Measurements from ENCODE around the gene ULK4. TPM values are rescaled to one million over a fixed set of nuclear protein-coding genes. Genes with fewer than 3 reads are reported as not detected.

Gene ULK4
- polyA plus RNA-seq, 1 of the 3 experiments (the other 2 are of a cell fraction): 6.2 TPM

DNA sequence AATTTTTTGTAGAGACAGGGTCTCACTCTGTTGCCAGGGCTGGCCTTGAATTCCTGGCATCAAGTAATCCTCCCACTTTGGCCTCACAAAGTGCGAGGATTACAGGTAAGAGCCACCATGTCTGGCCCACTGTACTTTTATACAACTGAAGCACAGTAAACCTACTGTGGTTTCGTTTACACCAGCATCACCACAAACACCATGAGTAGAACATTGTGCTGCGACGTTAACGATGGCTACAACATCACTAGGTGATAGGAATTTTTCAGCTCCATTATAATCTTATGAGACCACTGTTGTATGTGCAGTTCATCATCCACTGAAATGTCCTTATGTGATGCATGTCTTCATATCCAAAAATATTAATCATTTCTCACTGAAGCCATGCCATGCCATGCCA is 750.9 kb downstream of the ULK4 start:
- Histone ChIP-seq H2AFZ (ENCODE audit: low read depth) (no peak overlapping the region), H3K4me1 (ENCODE audit: control insufficient read depth in 1 of 2, insufficient read depth in 2 of 2, low read depth in 1 of 2, low read length in 1 of 2) (peaks cover 0 to 2% of the 10 kb centered on the region in 2 experiments; a peak in 3 of 4 replicates), H3K9me2 (no peaks in the 10 kb centered on the region), H3K4me2 (no peak overlapping the region), H4K20me1 (ENCODE audit: insufficient read depth) (peaks cover 100% of the 10 kb centered on the region), H3K27me3 (ENCODE audit: insufficient read depth) (no peaks in the 10 kb centered on the region), H3K4me3 (ENCODE audit: low read depth in 2 of 2, low read length in 1 of 2) (no peak overlapping the region), H3K36me3 (replicated peaks in 1 of 2; ENCODE audit: control insufficient read depth in 1 of 2, insufficient read depth in 2 of 2, low read length in 1 of 2) (peaks cover 0 to 19% of the 10 kb centered on the region in 2 experiments), H3F3A (replicated peaks; ENCODE audit: insufficient read depth) (peaks cover 8% of the 10 kb centered on the region), H3K9ac (no peak overlapping the region), H3K9me3 (no peaks in the 10 kb centered on the region), H3K79me2 (ENCODE audit: insufficient read depth) (peaks cover 100% of the 10 kb centered on the region), H3K27ac (ENCODE audit: low read depth in 2 of 2, low read length in 1 of 2) (no peak overlapping the region)
- WGBS (ENCODE audit: low lambda C conversion rate): 95% methylated on average over 5 of the region's 5 CpGs
- no peak for DNase-seq
- CTCF ChIA-PET: no interaction called here
- POLR2A ChIA-PET: no interaction called here
- no peak for TF ChIP-seq RXRA (IDR thresholded peaks at IDR 0.05; ENCODE audit: borderline replicate concordance, low read depth)
- TF ChIP-seq GATA2 (CRISPR knock-in tag; IDR thresholded peaks at IDR 0.05): no peak
- TF ChIP-seq, protein P1, sequence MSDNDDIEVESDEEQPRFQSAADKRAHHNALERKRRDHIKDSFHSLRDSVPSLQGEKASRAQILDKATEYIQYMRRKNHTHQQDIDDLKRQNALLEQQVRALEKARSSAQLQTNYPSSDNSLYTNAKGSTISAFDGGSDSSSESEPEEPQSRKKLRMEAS (IDR thresholded peaks at IDR 0.05; ENCODE audit: low read depth): no peak
- no peak for TF ChIP-seq FOSL2 (IDR thresholded peaks at IDR 0.05; ENCODE audit: borderline replicate concordance, low read depth)
- no peak for TF ChIP-seq GABPA (IDR thresholded peaks at IDR 0.05; ENCODE audit: low read depth)
- no peak for TF ChIP-seq RCOR1 (IDR thresholded peaks at IDR 0.05; ENCODE audit: low read length)
- TF ChIP-seq, protein P2, sequence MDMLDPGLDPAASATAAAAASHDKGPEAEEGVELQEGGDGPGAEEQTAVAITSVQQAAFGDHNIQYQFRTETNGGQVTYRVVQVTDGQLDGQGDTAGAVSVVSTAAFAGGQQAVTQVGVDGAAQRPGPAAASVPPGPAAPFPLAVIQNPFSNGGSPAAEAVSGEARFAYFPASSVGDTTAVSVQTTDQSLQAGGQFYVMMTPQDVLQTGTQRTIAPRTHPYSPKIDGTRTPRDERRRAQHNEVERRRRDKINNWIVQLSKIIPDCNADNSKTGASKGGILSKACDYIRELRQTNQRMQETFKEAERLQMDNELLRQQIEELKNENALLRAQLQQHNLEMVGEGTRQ (IDR thresholded peaks at IDR 0.05; ENCODE audit: borderline replicate concordance, low read depth, low read length): no peak
- no peak for TF ChIP-seq MEF2A (IDR thresholded peaks at IDR 0.05; ENCODE audit: borderline replicate concordance, low read depth)
- TF ChIP-seq NFIC (IDR thresholded peaks at IDR 0.05; ENCODE audit: borderline replicate concordance): no peak
- TF ChIP-seq ELF1 (IDR thresholded peaks at IDR 0.05): no peak
- TF ChIP-seq, protein P3, sequence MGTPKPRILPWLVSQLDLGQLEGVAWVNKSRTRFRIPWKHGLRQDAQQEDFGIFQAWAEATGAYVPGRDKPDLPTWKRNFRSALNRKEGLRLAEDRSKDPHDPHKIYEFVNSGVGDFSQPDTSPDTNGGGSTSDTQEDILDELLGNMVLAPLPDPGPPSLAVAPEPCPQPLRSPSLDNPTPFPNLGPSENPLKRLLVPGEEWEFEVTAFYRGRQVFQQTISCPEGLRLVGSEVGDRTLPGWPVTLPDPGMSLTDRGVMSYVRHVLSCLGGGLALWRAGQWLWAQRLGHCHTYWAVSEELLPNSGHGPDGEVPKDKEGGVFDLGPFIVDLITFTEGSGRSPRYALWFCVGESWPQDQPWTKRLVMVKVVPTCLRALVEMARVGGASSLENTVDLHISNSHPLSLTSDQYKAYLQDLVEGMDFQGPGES (IDR thresholded peaks at IDR 0.05; ENCODE audit: low read depth, low read length): no peak
- TF ChIP-seq FOXM1 (IDR thresholded peaks at IDR 0.05; ENCODE audit: low read depth): no peak
- TF ChIP-seq, protein P4, sequence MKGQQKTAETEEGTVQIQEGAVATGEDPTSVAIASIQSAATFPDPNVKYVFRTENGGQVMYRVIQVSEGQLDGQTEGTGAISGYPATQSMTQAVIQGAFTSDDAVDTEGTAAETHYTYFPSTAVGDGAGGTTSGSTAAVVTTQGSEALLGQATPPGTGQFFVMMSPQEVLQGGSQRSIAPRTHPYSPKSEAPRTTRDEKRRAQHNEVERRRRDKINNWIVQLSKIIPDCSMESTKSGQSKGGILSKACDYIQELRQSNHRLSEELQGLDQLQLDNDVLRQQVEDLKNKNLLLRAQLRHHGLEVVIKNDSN (IDR thresholded peaks at IDR 0.05; ENCODE audit: borderline replicate concordance, low read depth): no peak
- TF ChIP-seq RAD21 (IDR thresholded peaks at IDR 0.05; ENCODE audit: low read length): no peak
- no peak for TF ChIP-seq SIN3A (IDR thresholded peaks at IDR 0.05; ENCODE audit: borderline replicate concordance, low read depth, low read length)
- TF ChIP-seq FOXJ3 (CRISPR knock-in tag; IDR thresholded peaks at IDR 0.05): no peak
- TF ChIP-seq, protein P5, sequence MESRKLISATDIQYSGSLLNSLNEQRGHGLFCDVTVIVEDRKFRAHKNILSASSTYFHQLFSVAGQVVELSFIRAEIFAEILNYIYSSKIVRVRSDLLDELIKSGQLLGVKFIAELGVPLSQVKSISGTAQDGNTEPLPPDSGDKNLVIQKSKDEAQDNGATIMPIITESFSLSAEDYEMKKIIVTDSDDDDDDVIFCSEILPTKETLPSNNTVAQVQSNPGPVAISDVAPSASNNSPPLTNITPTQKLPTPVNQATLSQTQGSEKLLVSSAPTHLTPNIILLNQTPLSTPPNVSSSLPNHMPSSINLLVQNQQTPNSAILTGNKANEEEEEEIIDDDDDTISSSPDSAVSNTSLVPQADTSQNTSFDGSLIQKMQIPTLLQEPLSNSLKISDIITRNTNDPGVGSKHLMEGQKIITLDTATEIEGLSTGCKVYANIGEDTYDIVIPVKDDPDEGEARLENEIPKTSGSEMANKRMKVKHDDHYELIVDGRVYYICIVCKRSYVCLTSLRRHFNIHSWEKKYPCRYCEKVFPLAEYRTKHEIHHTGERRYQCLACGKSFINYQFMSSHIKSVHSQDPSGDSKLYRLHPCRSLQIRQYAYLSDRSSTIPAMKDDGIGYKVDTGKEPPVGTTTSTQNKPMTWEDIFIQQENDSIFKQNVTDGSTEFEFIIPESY (IDR thresholded peaks at IDR 0.05; ENCODE audit: borderline replicate concordance, low read depth): no peak
- TF ChIP-seq, protein P6, sequence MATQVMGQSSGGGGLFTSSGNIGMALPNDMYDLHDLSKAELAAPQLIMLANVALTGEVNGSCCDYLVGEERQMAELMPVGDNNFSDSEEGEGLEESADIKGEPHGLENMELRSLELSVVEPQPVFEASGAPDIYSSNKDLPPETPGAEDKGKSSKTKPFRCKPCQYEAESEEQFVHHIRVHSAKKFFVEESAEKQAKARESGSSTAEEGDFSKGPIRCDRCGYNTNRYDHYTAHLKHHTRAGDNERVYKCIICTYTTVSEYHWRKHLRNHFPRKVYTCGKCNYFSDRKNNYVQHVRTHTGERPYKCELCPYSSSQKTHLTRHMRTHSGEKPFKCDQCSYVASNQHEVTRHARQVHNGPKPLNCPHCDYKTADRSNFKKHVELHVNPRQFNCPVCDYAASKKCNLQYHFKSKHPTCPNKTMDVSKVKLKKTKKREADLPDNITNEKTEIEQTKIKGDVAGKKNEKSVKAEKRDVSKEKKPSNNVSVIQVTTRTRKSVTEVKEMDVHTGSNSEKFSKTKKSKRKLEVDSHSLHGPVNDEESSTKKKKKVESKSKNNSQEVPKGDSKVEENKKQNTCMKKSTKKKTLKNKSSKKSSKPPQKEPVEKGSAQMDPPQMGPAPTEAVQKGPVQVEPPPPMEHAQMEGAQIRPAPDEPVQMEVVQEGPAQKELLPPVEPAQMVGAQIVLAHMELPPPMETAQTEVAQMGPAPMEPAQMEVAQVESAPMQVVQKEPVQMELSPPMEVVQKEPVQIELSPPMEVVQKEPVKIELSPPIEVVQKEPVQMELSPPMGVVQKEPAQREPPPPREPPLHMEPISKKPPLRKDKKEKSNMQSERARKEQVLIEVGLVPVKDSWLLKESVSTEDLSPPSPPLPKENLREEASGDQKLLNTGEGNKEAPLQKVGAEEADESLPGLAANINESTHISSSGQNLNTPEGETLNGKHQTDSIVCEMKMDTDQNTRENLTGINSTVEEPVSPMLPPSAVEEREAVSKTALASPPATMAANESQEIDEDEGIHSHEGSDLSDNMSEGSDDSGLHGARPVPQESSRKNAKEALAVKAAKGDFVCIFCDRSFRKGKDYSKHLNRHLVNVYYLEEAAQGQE (IDR thresholded peaks at IDR 0.05; ENCODE audit: low read depth, low read length): no peak
- TF ChIP-seq TEAD4 (IDR thresholded peaks at IDR 0.05; ENCODE audit: borderline replicate concordance, insufficient read depth): no peak
